A549 (cell line): ENCODE data around the gene SLC12A8. TPM values are rescaled to one million over a fixed set of nuclear protein-coding genes. Genes with fewer than 3 reads are reported as not detected.

Source experiments
- ATAC-seq, 2 experiments: fragments of 200-7000 bp in 1 of 2; fragments of >200 bp in 1 of 2; cut with Nextera tagmentation in 1 of 2; cut with Tn5 transposase in 1 of 2; 3 replicates each; pipeline versions ENCODE4 v1.8.0 to v1.9.1; 2018 to 2020; ENCODE audit warnings: mild to moderate bottlenecking in 1 of 2, moderate library complexity in 1 of 2
- CTCF ChIA-PET: fragments of 300-600 bp; sonication (Branson Sonifier 250); formaldehyde crosslinking; extraction: SDS; loops from one replicate; lab custom pipeline; 2021; ENCODE audit warnings: antibody characterized with exemption, inconsistent platforms; lab: Yijun Ruan, JAX
- POLR2A ChIA-PET: fragments of 350-600 bp; formaldehyde crosslinking; extraction: SDS; loops from one replicate; lab custom pipeline; 2021; ENCODE audit warnings: antibody characterized with exemption, inconsistent platforms; lab: Yijun Ruan, JAX
- DNase-seq, 2 experiments: peaks; one replicate each; pipeline versions ENCODE4 v3.0.0 to v3.0.0-alpha.2; 2011 to 2016; ENCODE audit warnings: low read depth in 1 of 2, low spot score in 1 of 2
- FAIRE-seq: peaks from 2 replicates; lab custom pipeline; 2011; peaks lifted over from hg19 to GRCh38; lab: Jason Lieb, UNC
- H3K27ac ChIP-seq, 2 experiments: fragments of >200 bp; sonication (Bioruptor Twin); formaldehyde crosslinking; 3 replicates each; pipeline ENCODE4 v1.5.1; 2016 to 2017
- H3K4me1 ChIP-seq: fragments of >200 bp; sonication (Bioruptor Twin); formaldehyde crosslinking; 3 replicates; pipeline ENCODE4 v1.6.1; 2016
- H3K4me2 ChIP-seq: fragments of >200 bp; sonication (Bioruptor Twin); formaldehyde crosslinking; 3 replicates; pipeline ENCODE4 v1.6.1; 2016
- H3K4me3 ChIP-seq: fragments of >200 bp; sonication (Bioruptor Twin); formaldehyde crosslinking; 3 replicates; pipeline ENCODE4 v1.5.1; 2016
- H3K9me3 ChIP-seq: fragments of >200 bp; sonication (Bioruptor Twin); formaldehyde crosslinking; 3 replicates; pipeline ENCODE4 v1.6.1; 2016
- BCL3 ChIP-seq: fragments of >200 bp; sonication (Bioruptor Twin); formaldehyde crosslinking; IDR thresholded peaks from 3 replicates; pipeline ENCODE4 v1.6.1; 2016
- BHLHE40 ChIP-seq: IDR thresholded peaks from 2 replicates; pipeline ENCODE4 v1.6.1; 2012; ENCODE audit warnings: low read depth, low read length, inconsistent platforms
- CBX8 ChIP-seq: fragments of 200-600 bp; sonication (generic); IDR thresholded peaks from 2 replicates; pipeline ENCODE4 v1.6.1; 2016
- CHD4 ChIP-seq: fragments of 200-600 bp; sonication (generic); IDR thresholded peaks from 2 replicates; pipeline ENCODE4 v1.6.1; 2016; ENCODE audit warnings: antibody characterized with exemption, mild to moderate bottlenecking, borderline replicate concordance
- E2F6 ChIP-seq: IDR thresholded peaks from 2 replicates; pipeline ENCODE4 v1.6.1; 2012; ENCODE audit warnings: low read depth, borderline replicate concordance
- EHF ChIP-seq: fragments of 250-450 bp; sonication (Bioruptor Pico); IDR thresholded peaks from 2 replicates; pipeline ENCODE4 v1.5.0; 2020; ENCODE audit warnings: mild to moderate bottlenecking
- EHMT2 ChIP-seq: fragments of 200-600 bp; sonication (generic); IDR thresholded peaks from 2 replicates; pipeline ENCODE4 v1.6.1; 2016; ENCODE audit warnings: antibody characterized with exemption, low read depth, mild to moderate bottlenecking, moderate library complexity
- ELK1 ChIP-seq: fragments of 150-350 bp; IDR thresholded peaks from 2 replicates; pipeline ENCODE4 v1.6.1; 2014; ENCODE audit warnings: low read depth, mild to moderate bottlenecking, low read length
- EP300 ChIP-seq, 2 experiments: fragments of >200 bp; sonication (Bioruptor Twin); formaldehyde crosslinking; IDR thresholded peaks; 2 replicates in 1 of 2; 3 replicates in 1 of 2; pipeline ENCODE4 v1.6.1; 2016 to 2017
- FOXS1 ChIP-seq: fragments of 250-450 bp; sonication (Bioruptor Pico); IDR thresholded peaks from 2 replicates; pipeline ENCODE4 v1.5.0; 2020; ENCODE audit warnings: mild to moderate bottlenecking, moderate library complexity
- GATA3 ChIP-seq: IDR thresholded peaks from 2 replicates; pipeline ENCODE4 v1.6.1; 2012; ENCODE audit warnings: borderline replicate concordance
- HDAC2 ChIP-seq: fragments of 200-600 bp; sonication (generic); IDR thresholded peaks from 2 replicates; pipeline ENCODE4 v1.6.1; 2016
- HEYL ChIP-seq: fragments of 250-450 bp; sonication (Bioruptor Pico); IDR thresholded peaks from 2 replicates; pipeline ENCODE4 v1.8.0; 2021; ENCODE audit warnings: mild to moderate bottlenecking, moderate library complexity
- HMGXB4 ChIP-seq: fragments of 250-450 bp; sonication (Bioruptor Pico); IDR thresholded peaks from 2 replicates; pipeline ENCODE4 v1.5.0; 2021; ENCODE audit warnings: mild to moderate bottlenecking, moderate library complexity, borderline replicate concordance
- HOXB5 ChIP-seq: fragments of 250-450 bp; sonication (Bioruptor Pico); IDR thresholded peaks from 2 replicates; pipeline ENCODE4 v1.5.0; 2020; ENCODE audit warnings: mild to moderate bottlenecking, moderate library complexity
- JUNB ChIP-seq: fragments of >200 bp; sonication (Bioruptor Twin); formaldehyde crosslinking; IDR thresholded peaks from 2 replicates; pipeline ENCODE4 v1.6.1; 2016
- MAX ChIP-seq: IDR thresholded peaks from 2 replicates; pipeline ENCODE4 v1.6.1; 2012
- MAZ ChIP-seq: fragments of 150-350 bp; IDR thresholded peaks from 2 replicates; pipeline ENCODE4 v1.6.1; 2014; ENCODE audit warnings: antibody characterized with exemption, low read depth, low read length, borderline replicate concordance
- NPAS2 ChIP-seq: fragments of 250-450 bp; sonication (Bioruptor Pico); IDR thresholded peaks from 2 replicates; pipeline ENCODE4 v1.8.0; 2022; ENCODE audit warnings: mild to moderate bottlenecking, moderate library complexity, borderline replicate concordance
- NR3C1 ChIP-seq: fragments of >200 bp; sonication (Bioruptor Twin); formaldehyde crosslinking; IDR thresholded peaks from 3 replicates; pipeline ENCODE4 v1.6.1; 2017
- POLR2AphosphoS2 ChIP-seq: conservative IDR thresholded peaks from 2 replicates; pipeline ENCODE4 v1.6.1; 2012; ENCODE audit warnings: low read length, improper control_type of control experiment, inconsistent platforms
- SMC3 ChIP-seq: fragments of >200 bp; sonication (Bioruptor Twin); formaldehyde crosslinking; IDR thresholded peaks from 3 replicates; pipeline ENCODE4 v1.6.1; 2018; ENCODE audit warnings: inconsistent platforms
- SREBF2 ChIP-seq: fragments of 450-650 bp; IDR thresholded peaks from 2 replicates; pipeline ENCODE4 v1.6.1; 2014; ENCODE audit warnings: mild to moderate bottlenecking, moderate library complexity
- USF2 ChIP-seq: fragments of 450-650 bp; IDR thresholded peaks from 2 replicates; pipeline ENCODE4 v1.6.1; 2014; ENCODE audit warnings: antibody characterized with exemption
- ZC3H11A ChIP-seq: fragments of 450-650 bp; IDR thresholded peaks from 2 replicates; pipeline ENCODE4 v1.6.1; 2014; ENCODE audit warnings: antibody characterized with exemption, mild to moderate bottlenecking
- ZFP36 ChIP-seq: fragments of 450-650 bp; IDR thresholded peaks from 2 replicates; pipeline ENCODE4 v1.6.1; 2014; ENCODE audit warnings: borderline replicate concordance; ENCODE audit not compliant: partially characterized antibody
- WGBS: methylation state at CpG from one replicate; pipeline ENCODE4 v1.1.6; 2017; ENCODE audit errors: missing lambda C conversion rate; 5-methylcytosine and 5-hydroxymethylcytosine counted together
- polyA plus RNA-seq, 4 experiments: library from polyadenylated mRNA; depleted of rRNA in 3 of 4; stranded (reverse); fragments of >200 nt; fragmentation: RNase III in 1 of 4; extraction: RNeasy Plus Mini Kit Qiagen cat#74134 plus additional on column Dnase treatment in 1 of 4; gene quantifications; 2 replicates in 3 of 4; 3 replicates in 1 of 4; pipeline ENCODE4 v1.2.3, GENCODE V29; 2011 to 2017

The SLC12A8 gene
- polyA plus RNA-seq, 2 of the 4 experiments (the other 2 are of a cell fraction): 1.1 to 4.2 TPM

GRCh38 chr3:125037498-125038150 is 174.9 kb downstream of the SLC12A8 start:
- POLR2A ChIA-PET: interaction anchor here (0.6 kb wide), 1 partner anchor 558 kb away, joined by 4 read pairs; the partner anchor contains the start of gene OSBPL11

GRCh38 chr3:125035217-125035616 is 177.3 kb downstream of the SLC12A8 start:
- ChIA-PET CTCF (no interaction called here), POLR2A (no interaction called here)
- ATAC-seq (no peak), DNase-seq (no peak), FAIRE-seq (no peak)
- Histone ChIP-seq H3K4me3 (no peak overlapping the region), H3K9me3 (peaks cover 12% of the 10 kb centered on the region; the same call in 2 of the 3 replicates), H3K27ac (no peak overlapping the region), H3K4me2 (no peak overlapping the region), H3K4me1 (peaks cover 14% of the 10 kb centered on the region)
- WGBS: 73% methylated on average over 5 of the region's 5 CpGs
- TF ChIP-seq POLR2AphosphoS2: no peak
- no peak for TF ChIP-seq MAZ
- TF ChIP-seq EP300 (IDR thresholded peaks at IDR 0.05): no peak
- no peak for TF ChIP-seq SMC3
- TF ChIP-seq FOXS1: no peak
- no peak for TF ChIP-seq USF2
- TF ChIP-seq BHLHE40: no peak

More at GRCh38 chr3:125037498-125038150, 174.9 kb downstream of the SLC12A8 start:
- TF ChIP-seq SMC3: no peak
- no peak for TF ChIP-seq HEYL
- TF ChIP-seq NR3C1: no peak
- no peak for TF ChIP-seq EHF (CRISPR knock-in tag)
- no peak for TF ChIP-seq HMGXB4 (CRISPR knock-in tag)
- TF ChIP-seq ZC3H11A: no peak
- no peak for TF ChIP-seq NPAS2
- no peak for TF ChIP-seq BCL3
- no peak for TF ChIP-seq GATA3
- no peak for TF ChIP-seq JUNB
- ATAC-seq (no peak), DNase-seq (no peak), FAIRE-seq (no peak)
- CTCF ChIA-PET: interaction anchor here (0.8 to 1.2 kb wide), 3 partner anchors 13 to 126 kb away, joined by 3 read pairs; no protein-coding TSS in a partner anchor
- 40% methylated on average over 2 of the region's 2 CpGs for WGBS
- H3K4me3 ChIP-seq: no peak overlapping the region
- peaks cover 12% of the 10 kb centered on the region; the same call in 2 of the 3 replicates for H3K9me3 ChIP-seq
- peaks cover 4% of the 10 kb centered on the region for H3K4me1 ChIP-seq
- H3K4me2 ChIP-seq: no peak overlapping the region
- no peak overlapping the region for H3K27ac ChIP-seq

- Histone ChIP-seq H3K27ac (no peak overlapping the region), H3K4me1 (peaks cover 14% of the 10 kb centered on the region), H3K4me3 (no peak overlapping the region), H3K4me2 (no peak overlapping the region), H3K9me3 (peaks cover 12% of the 10 kb centered on the region; the same call in 2 of the 3 replicates)
- DNase-seq: no peak
- CTCF ChIA-PET: interaction anchor here (1.4 to 1.9 kb wide), 2 partner anchors 8 to 27 kb away, joined by 3 to 4 read pairs; no protein-coding TSS in a partner anchor
- no peak for FAIRE-seq
- POLR2A ChIA-PET: no interaction called here
- ATAC-seq: no peak
- 93% methylated on average over 13 of the region's 14 CpGs for WGBS
- TF ChIP-seq EP300 (IDR thresholded peaks at IDR 0.05) (no peak), HOXB5 (CRISPR knock-in tag) (no peak), HDAC2 (no peak), ZFP36 (no peak), MAX (no peak), ELK1 (no peak), MAZ (no peak), JUNB (no peak), EHMT2 (no peak), NR3C1 (no peak), CHD4 (no peak), SREBF2 (no peak), CBX8 (no peak), E2F6 (no peak)
Observed at GRCh38 chr3:125033616-125034015, 178.9 kb downstream of the SLC12A8 start.
